Left lung (tissue), 10 donors: ENCODE results near the gene VSTM2A. TPM values are rescaled to one million over a fixed set of nuclear protein-coding genes. Genes with fewer than 3 reads are reported as not detected.
A peak's percentile ranks its signal among the peaks of the same experiment; 100 is the strongest.

Experiments
- ATAC-seq: fragments of 200-7000 bp; cut with Tn5 transposase; one replicate; pipeline ENCODE4 v1.9.1; 2020; ENCODE audit warnings: moderate library complexity
- DNase-seq, 4 donors: peaks; one replicate each; pipeline ENCODE4 v3.0.0-alpha.2; 2013 to 2020
- H3K27ac ChIP-seq, 2 donors: fragments of 200-600 bp; sonication (generic) in 1 of 2; one replicate each; pipeline versions ENCODE4 v1.5.0 to v1.8.0; 2020 to 2021
- H3K27me3 ChIP-seq, 2 donors: fragments of 200-600 bp; sonication (generic) in 1 of 2; one replicate each; pipeline versions ENCODE4 v1.5.0 to v1.8.0; 2020 to 2021
- H3K36me3 ChIP-seq, 2 donors: fragments of 200-600 bp; sonication (generic) in 1 of 2; one replicate each; pipeline versions ENCODE4 v1.5.0 to v1.8.0; 2020 to 2021
- H3K4me1 ChIP-seq, 2 donors: fragments of 200-600 bp; one replicate each; pipeline ENCODE4 v1.8.0; 2021
- H3K4me3 ChIP-seq, 2 donors: fragments of 200-600 bp; sonication (generic) in 1 of 2; one replicate each; pipeline versions ENCODE4 v1.5.0 to v1.8.0; 2020 to 2021; ENCODE audit warnings: mild to moderate bottlenecking in 1 of 2
- H3K9me3 ChIP-seq, 2 donors: fragments of 200-600 bp; sonication (generic) in 1 of 2; one replicate each; pipeline versions ENCODE4 v1.5.0 to v1.8.0; 2020 to 2021
- CTCF ChIP-seq, 2 donors: fragments of 200-600 bp; sonication (generic) in 1 of 2; IDR thresholded peaks; one replicate each; pipeline versions ENCODE4 v1.5.0 to v1.8.0; 2021; ENCODE audit warnings: antibody characterized with exemption in 2 of 2
- intact Hi-C, 2 donors: fragments of 100-400 bp; cut with DNase I; formaldehyde crosslinking; loops; one replicate each; pipeline versions ENCODE4 v1.11.2 to v1.14.2; 2022
- polyA plus RNA-seq, 6 donors: library from polyadenylated mRNA; unstranded; fragments of 120-200 nt; gene quantifications; one replicate each; pipeline ENCODE4 v1.2.1, GENCODE V29; 2013; ENCODE audit not compliant: insufficient read length in 6 of 6
- total RNA-seq, 2 donors: library from RNA; stranded (reverse); fragmentation: NEBNext Ultra II Directional; extraction: Animal tissue kit (Norgen Biotek cat#: 25700); gene quantifications; one replicate each; pipeline ENCODE4 v1.2.1, GENCODE V29; 2021
- donor health status: DM: no; HTN: yes; CAD: no.
- donor health status: DM: no; HTN: no; CAD: no.

VSTM2A gene
- total and polyA plus RNA-seq, 8 donors = 0.06 to 0.48 (median 0.24) TPM; not detected in 2

- ATAC-seq (no peak), DNase-seq (no peak)
- no peaks in the 10 kb centered on the region for H3K9me3 ChIP-seq
- no peak overlapping the region for H3K4me3 ChIP-seq
- H3K4me1 ChIP-seq = no peaks in the 10 kb centered on the region
- intact Hi-C loops = no loop called here
- no peak overlapping the region for H3K27ac ChIP-seq
- H3K27me3 ChIP-seq = peaks cover 69 to 96% of the 10 kb centered on the region in 2 donors
- H3K36me3 ChIP-seq = no peaks in the 10 kb centered on the region
- no peak for TF ChIP-seq CTCF (IDR thresholded peaks at IDR 0.05)
Measured at GRCh38 chr7:54544149-54544526, 2.0 kb downstream of the VSTM2A start.

GRCh38 chr7:54544527-54545240 lies 2.5 kb downstream of the VSTM2A start:
- intact Hi-C loops = no loop called here
- no peak for ATAC-seq
- Histone ChIP-seq H3K4me3 (no peak overlapping the region), H3K27me3 (peaks cover 71 to 91% of the 10 kb centered on the region in 2 donors), H3K4me1 (no peaks in the 10 kb centered on the region), H3K36me3 (no peaks in the 10 kb centered on the region), H3K27ac (no peak overlapping the region), H3K9me3 (no peaks in the 10 kb centered on the region)
- no peak for TF ChIP-seq CTCF (IDR thresholded peaks at IDR 0.05)
- peak in 1 of 4 donors; percentile 75 for DNase-seq

DNA sequence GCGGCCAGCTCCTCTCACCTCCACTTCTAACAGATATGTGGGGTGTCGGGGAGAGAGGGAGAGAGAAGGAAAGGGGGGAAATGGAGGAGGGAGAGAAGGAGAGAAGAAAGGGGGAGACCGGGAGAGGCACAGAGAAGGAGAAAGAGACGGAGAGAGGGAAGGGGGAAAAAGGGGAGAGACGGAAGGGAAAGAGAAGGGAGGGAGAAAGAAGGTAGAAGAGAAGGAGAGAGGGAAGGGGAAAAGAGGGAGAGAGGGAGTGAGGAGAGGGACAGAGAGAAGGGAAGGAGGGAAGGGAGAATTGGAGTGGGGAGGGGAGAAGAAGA lies 3.0 kb downstream of the VSTM2A start:
- DNase-seq (no peak), ATAC-seq (no peak)
- TF ChIP-seq CTCF (IDR thresholded peaks at IDR 0.05) = no peak
- Histone ChIP-seq H3K36me3 (no peaks in the 10 kb centered on the region), H3K27ac (no peak overlapping the region), H3K9me3 (no peaks in the 10 kb centered on the region), H3K4me1 (no peaks in the 10 kb centered on the region), H3K4me3 (no peak overlapping the region), H3K27me3 (peaks cover 71 to 86% of the 10 kb centered on the region in 2 donors)
- intact Hi-C loops = no loop called here

GRCh38 chr7:54546081-54546985 lies 4.2 kb downstream of the VSTM2A start:
- no peak for TF ChIP-seq CTCF (IDR thresholded peaks at IDR 0.05)
- H3K27me3 ChIP-seq = peaks cover 62 to 74% of the 10 kb centered on the region in 2 donors
- no peak overlapping the region for H3K4me3 ChIP-seq
- ATAC-seq (peak; percentile 25), DNase-seq (peak in 2 of 4 donors; percentile 10 to 77)
- no peaks in the 10 kb centered on the region for H3K36me3 ChIP-seq
- H3K4me1 ChIP-seq = no peaks in the 10 kb centered on the region
- no peaks in the 10 kb centered on the region for H3K9me3 ChIP-seq
- no peak overlapping the region for H3K27ac ChIP-seq
- intact Hi-C loops = no loop called here

DNA sequence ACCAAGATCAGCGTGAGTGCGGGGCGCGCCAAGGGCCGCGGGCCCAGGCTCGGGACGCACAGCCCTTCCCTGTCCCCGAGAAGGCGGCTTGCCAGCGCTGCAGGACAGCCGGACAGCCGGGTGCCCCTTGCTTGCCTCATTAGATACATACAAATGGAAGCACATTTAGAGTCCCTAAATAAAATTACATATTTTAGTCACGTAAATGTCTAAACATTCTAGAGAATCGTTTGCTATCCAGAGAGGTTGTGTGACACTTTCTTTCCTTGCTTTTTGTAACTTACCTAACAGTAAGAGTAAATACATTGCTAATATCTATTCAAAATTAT lies 4.8 kb downstream of the VSTM2A start:
- DNase-seq (no peak), ATAC-seq (no peak)
- Histone ChIP-seq H3K4me3 (no peak overlapping the region), H3K27me3 (peaks cover 56 to 68% of the 10 kb centered on the region in 2 donors), H3K4me1 (no peaks in the 10 kb centered on the region), H3K36me3 (no peaks in the 10 kb centered on the region), H3K9me3 (no peaks in the 10 kb centered on the region), H3K27ac (no peak overlapping the region)
- intact Hi-C loops = no loop called here
- no peak for TF ChIP-seq CTCF (IDR thresholded peaks at IDR 0.05)
